H1 (cell line): ENCODE results near the gene VSTM2B. TPM values are rescaled to one million over a fixed set of nuclear protein-coding genes. Genes with fewer than 3 reads are reported as not detected.

ENCODE experiments used
- CTCF ChIA-PET: fragments of 300-600 bp; sonication (Branson Sonifier 250); formaldehyde crosslinking; loops from one replicate; lab custom pipeline; 2021; ENCODE audit not compliant: partially characterized antibody; lab: Charles Lee
- POLR2A ChIA-PET: fragments of 300-600 bp; sonication (Branson Sonifier 250); formaldehyde crosslinking; loops from one replicate; lab custom pipeline; 2021; ENCODE audit warnings: inconsistent platforms; ENCODE audit not compliant: partially characterized antibody; lab: Charles Lee
- DNase-seq, 2 experiments: peaks; one replicate each; pipeline versions ENCODE4 v3.0.0 to v3.0.0-alpha.2; 2010 to 2022; ENCODE audit warnings: low spot score in 2 of 2, low read depth in 1 of 2, mixed read lengths in 1 of 2
- FAIRE-seq: peaks from 2 replicates; lab custom pipeline; 2011; peaks lifted over from hg19 to GRCh38; lab: Jason Lieb, UNC
- H2AFZ ChIP-seq: 2 replicates; pipeline ENCODE4 v1.8.1; 2012; ENCODE audit warnings: low read length, inconsistent platforms
- H2AK5ac ChIP-seq: 2 replicates; pipeline ENCODE4 v1.6.1; 2013; ENCODE audit warnings: low read depth, low read length
- H2BK120ac ChIP-seq: replicated peaks from 2 replicates; pipeline ENCODE3; 2013; ENCODE audit warnings: low read depth, low read length, inconsistent platforms
- H2BK12ac ChIP-seq: 2 replicates; pipeline ENCODE4 v1.6.1; 2013; ENCODE audit warnings: low read depth, low read length
- H2BK15ac ChIP-seq: 2 replicates; pipeline ENCODE4 v1.6.1; 2013; ENCODE audit warnings: low read length
- H2BK20ac ChIP-seq: 2 replicates; pipeline ENCODE4 v1.6.1; 2013; ENCODE audit warnings: low read length
- H2BK5ac ChIP-seq: 2 replicates; pipeline ENCODE4 v1.6.1; 2013; ENCODE audit warnings: low read depth, low read length
- H3K14ac ChIP-seq: 2 replicates; pipeline ENCODE4 v1.6.1; 2013; ENCODE audit warnings: inconsistent platforms; ENCODE audit not compliant: insufficient read length
- H3K18ac ChIP-seq: 2 replicates; pipeline ENCODE4 v1.6.1; 2013; ENCODE audit warnings: low read length; ENCODE audit errors: extremely low read depth
- H3K23ac ChIP-seq: 2 replicates; pipeline ENCODE4 v1.6.1; 2013; ENCODE audit warnings: inconsistent platforms; ENCODE audit not compliant: insufficient read length
- H3K23me2 ChIP-seq: 2 replicates; pipeline ENCODE4 v1.6.1; 2013; ENCODE audit warnings: low read depth, low read length
- H3K27ac ChIP-seq: 2 replicates; pipeline ENCODE4 v1.6.1; 2011; ENCODE audit warnings: low read depth, low read length, inconsistent platforms
- H3K27me3 ChIP-seq, 4 experiments: replicated peaks in 1 of 4; 1 replicate in 1 of 4; 2 replicates in 3 of 4; pipeline versions ENCODE4 v1.6.1 to v1.8.1; 2011 to 2013; ENCODE audit warnings: low read length in 3 of 4, mild to moderate bottlenecking in 3 of 4, inconsistent platforms in 2 of 4, mixed read lengths in 2 of 4, moderate library complexity in 1 of 4; ENCODE audit not compliant: control insufficient read depth in 3 of 4, insufficient read depth in 3 of 4; ENCODE audit errors: extremely low read depth in 1 of 4
- H3K36me3 ChIP-seq, 4 experiments: 2 replicates each; pipeline versions ENCODE4 v1.6.1 to v1.8.1; 2011 to 2013; ENCODE audit warnings: mild to moderate bottlenecking in 4 of 4, low read length in 3 of 4, moderate library complexity in 2 of 4, control low read depth in 1 of 4, inconsistent platforms in 1 of 4; ENCODE audit not compliant: insufficient read depth in 4 of 4, control insufficient read depth in 2 of 4
- H3K4ac ChIP-seq: replicated peaks from 2 replicates; pipeline ENCODE3; 2013; ENCODE audit warnings: low read length, low read depth, mixed read lengths, inconsistent platforms; ENCODE audit not compliant: insufficient read length
- H3K4me1 ChIP-seq, 4 experiments: replicated peaks in 1 of 4; 1 replicate in 1 of 4; 2 replicates in 3 of 4; pipeline versions ENCODE4 v1.6.1 to v1.8.1; 2011 to 2013; ENCODE audit warnings: low read length in 3 of 4, inconsistent platforms in 2 of 4, mixed read lengths in 1 of 4; ENCODE audit not compliant: insufficient read depth in 4 of 4, control insufficient read depth in 3 of 4
- H3K4me2 ChIP-seq, 2 experiments: 2 replicates each; pipeline versions ENCODE4 v1.6.1 to v1.8.1; 2011 to 2013; ENCODE audit warnings: low read depth in 2 of 2, low read length in 2 of 2, control low read depth in 1 of 2, inconsistent platforms in 1 of 2, mild to moderate bottlenecking in 1 of 2; ENCODE audit not compliant: insufficient read depth in 1 of 2
- H3K4me3 ChIP-seq, 4 experiments: fragments of 200-600, 300-600 bp in 1 of 4; sonication (generic), shearing (Covaris generic), sonication (Bioruptor Twin) in 1 of 4; 2 replicates each; pipeline versions ENCODE4 v1.5.1 to v1.8.1; 2011 to 2016; ENCODE audit warnings: low read length in 4 of 4, low read depth in 3 of 4, control low read depth in 2 of 4, inconsistent platforms in 2 of 4, mild to moderate bottlenecking in 2 of 4, mixed read lengths in 1 of 4, moderate library complexity in 1 of 4; ENCODE audit not compliant: insufficient read depth in 2 of 4; ENCODE audit errors: extremely low read depth in 1 of 4
- H3K56ac ChIP-seq: replicated peaks from 2 replicates; pipeline ENCODE3; 2013; ENCODE audit warnings: low read depth, mild to moderate bottlenecking, mixed read lengths, low read length, inconsistent platforms; ENCODE audit not compliant: insufficient read length
- H3K79me1 ChIP-seq: 2 replicates; pipeline ENCODE4 v1.6.1; 2013; ENCODE audit warnings: low read depth, low read length, control low read depth
- H3K79me2 ChIP-seq, 2 experiments: 2 replicates each; pipeline versions ENCODE4 v1.6.1 to v1.8.1; 2012 to 2013; ENCODE audit warnings: low read length in 2 of 2, mild to moderate bottlenecking in 2 of 2, inconsistent platforms in 1 of 2; ENCODE audit not compliant: insufficient read depth in 2 of 2, control insufficient read depth in 1 of 2
- H3K9ac ChIP-seq, 4 experiments: replicated peaks in 1 of 4; 1 replicate in 1 of 4; 2 replicates in 3 of 4; pipeline versions ENCODE4 v1.6.1 to v1.8.1; 2011 to 2013; ENCODE audit warnings: low read depth in 3 of 4, low read length in 3 of 4, control low read depth in 2 of 4, mild to moderate bottlenecking in 2 of 4, moderate library complexity in 2 of 4, inconsistent platforms in 1 of 4; ENCODE audit errors: extremely low read depth in 1 of 4
- H3K9me3 ChIP-seq, 2 experiments: 2 replicates each; pipeline versions ENCODE4 v1.6.1 to v1.8.1; 2012 to 2013; ENCODE audit warnings: mild to moderate bottlenecking in 2 of 2, moderate library complexity in 2 of 2, control low read depth in 1 of 2, inconsistent platforms in 1 of 2, low read depth in 1 of 2, low read length in 1 of 2, mixed read lengths in 1 of 2; ENCODE audit not compliant: insufficient read depth in 2 of 2
- H4K20me1 ChIP-seq, 2 experiments: replicated peaks in 1 of 2; 2 replicates each; pipeline versions ENCODE3 to v1.8.1; 2011 to 2013; ENCODE audit warnings: inconsistent platforms in 2 of 2, low read length in 2 of 2, mild to moderate bottlenecking in 1 of 2; ENCODE audit not compliant: insufficient read depth in 2 of 2, control insufficient read depth in 1 of 2
- H4K5ac ChIP-seq: 2 replicates; pipeline ENCODE4 v1.6.1; 2013; ENCODE audit warnings: low read length, low read depth, mixed read lengths, inconsistent platforms; ENCODE audit not compliant: insufficient read length
- H4K8ac ChIP-seq: 2 replicates; pipeline ENCODE4 v1.8.0; 2013; ENCODE audit warnings: mild to moderate bottlenecking, moderate library complexity, low read length, inconsistent platforms; ENCODE audit not compliant: insufficient read depth; ENCODE audit errors: extremely low read depth
- H4K91ac ChIP-seq: replicated peaks from 2 replicates; pipeline ENCODE3; 2013; ENCODE audit warnings: low read length, mixed read lengths, inconsistent platforms; ENCODE audit not compliant: insufficient read length
- E2F6 ChIP-seq: IDR thresholded peaks from 2 replicates; pipeline ENCODE4 v1.6.1; 2012; ENCODE audit warnings: inconsistent platforms
- GTF2F1 ChIP-seq: IDR thresholded peaks from 2 replicates; pipeline ENCODE4 v1.6.1; 2012; ENCODE audit warnings: low read depth, low read length, improper control_type of control experiment, borderline replicate concordance
- RAD21 ChIP-seq, 2 experiments: IDR thresholded peaks in 1 of 2; conservative IDR thresholded peaks in 1 of 2; 2 replicates each; pipeline ENCODE4 v1.6.1; 2011; ENCODE audit warnings: low read depth in 2 of 2, low read length in 2 of 2, improper control_type of control experiment in 1 of 2, inconsistent platforms in 1 of 2, mild to moderate bottlenecking in 1 of 2, moderate library complexity in 1 of 2
- RBBP5 ChIP-seq: IDR thresholded peaks from 2 replicates; pipeline ENCODE4 v1.7.1; 2012; ENCODE audit warnings: low read depth, mild to moderate bottlenecking, inconsistent platforms, low read length, moderate library complexity, borderline replicate concordance
- RXRA ChIP-seq: IDR thresholded peaks from 2 replicates; pipeline ENCODE4 v1.6.1; 2011; ENCODE audit warnings: low read depth, mild to moderate bottlenecking, low read length, moderate library complexity; ENCODE audit not compliant: insufficient read depth
- SP2 ChIP-seq: IDR thresholded peaks from 2 replicates; pipeline ENCODE4 v1.6.1; 2012; ENCODE audit warnings: mild to moderate bottlenecking, low read length, inconsistent platforms
- USF2 ChIP-seq: IDR thresholded peaks from 2 replicates; pipeline ENCODE4 v1.6.1; 2011; ENCODE audit warnings: low read length, improper control_type of control experiment
- WGBS, 2 experiments: shearing (Covaris generic) in 1 of 2; methylation state at CpG; one replicate each; pipeline versions ENCODE4 v1.1.6 to v1.1.7; 2013 to 2015; ENCODE audit warnings: low lambda C conversion rate in 2 of 2, mixed read lengths in 2 of 2, inconsistent platforms in 1 of 2, low coverage in 1 of 2, missing lambda C conversion rate in 1 of 2; ENCODE audit not compliant: insufficient replicate concordance in 2 of 2, insufficient coverage in 1 of 2, insufficient read length in 1 of 2; ENCODE audit errors: extremely low coverage in 1 of 2, missing lambda C conversion rate in 1 of 2; 5-methylcytosine and 5-hydroxymethylcytosine counted together
- polyA plus RNA-seq, 7 experiments: library from polyadenylated mRNA; depleted of rRNA in 3 of 7; stranded (reverse) in 5 of 7; unstranded in 2 of 7; fragments of >200 nt in 5 of 7; fragments of 200-250 nt in 2 of 7; gene quantifications; 1 replicate in 5 of 7; 2 replicates in 1 of 7; 4 replicates in 1 of 7; pipeline versions ENCODE4 v1.2.1 to v1.2.3, GENCODE V29; 2011 to 2013; ENCODE audit warnings: missing spikeins in 2 of 7, mixed read lengths in 2 of 7
- total RNA-seq: library from RNA; stranded (reverse); fragmentation: NEBNext Ultra II Directional; extraction: Animal tissue kit (Norgen Biotek cat#: 25700); gene quantifications from 2 replicates; pipeline ENCODE4 v1.2.1, GENCODE V29; 2021

The VSTM2B gene
- total and polyA plus RNA-seq, 2 of the 8 experiments (the other 6 are each of a cell fraction or from before 2014, with no cell fraction given), result 0.82 to 1.5 TPM

- no peak overlapping the region for H2BK5ac ChIP-seq
- H2BK12ac ChIP-seq, result no peak overlapping the region
- no peak overlapping the region for H4K8ac ChIP-seq
- H4K91ac ChIP-seq, result no peak overlapping the region
- no peak overlapping the region for H3K18ac ChIP-seq
- peaks cover 4% of the 10 kb centered on the region; the same call in 1 of the 2 replicates for H3K23me2 ChIP-seq
- TF ChIP-seq SP2 (no peak), USF2 (no peak), E2F6 (no peak), RXRA (no peak), RAD21 (IDR thresholded peaks at IDR 0.05 in 1 of 2, conservative IDR thresholded peaks at IDR 0.05 in 1 of 2; ENCODE audit: low read depth in 2 of 2, low read length in 2 of 2) (no peak), RBBP5 (no peak), GTF2F1 (no peak)
- no peak overlapping the region for H3K4me2 ChIP-seq
- H3K9ac ChIP-seq, result no peak overlapping the region
- H3K4ac ChIP-seq, result no peak overlapping the region
- H3K23ac ChIP-seq, result no peak overlapping the region
- no peaks in the 10 kb centered on the region for H3K36me3 ChIP-seq
- H3K79me1 ChIP-seq, result no peaks in the 10 kb centered on the region
- H2BK120ac ChIP-seq, result no peak overlapping the region
- H3K27ac ChIP-seq, result no peak overlapping the region
- no peak overlapping the region for H2BK20ac ChIP-seq
- no peaks in the 10 kb centered on the region; a peak in 1 of 7 replicates for H3K4me1 ChIP-seq
- CTCF ChIA-PET, result no interaction called here
- no peak overlapping the region for H3K4me3 ChIP-seq
- H2BK15ac ChIP-seq, result no peak overlapping the region
- no peaks in the 10 kb centered on the region for H3K79me2 ChIP-seq
- H4K20me1 ChIP-seq, result peaks cover 0 to under 1% of the 10 kb centered on the region in 2 experiments
- DNase-seq, result no peak
- no peak for FAIRE-seq
- no peaks in the 10 kb centered on the region for H3K27me3 ChIP-seq
- H4K5ac ChIP-seq, result no peak overlapping the region
- H2AK5ac ChIP-seq, result no peak overlapping the region
- 82% methylated on average over 7 of the region's 7 CpGs; no CpG with 5 or more reads in 1 of the 2 experiments for WGBS, 2 experiments
- POLR2A ChIA-PET, result no interaction called here
- no peaks in the 10 kb centered on the region for H3K9me3 ChIP-seq
- no peak overlapping the region for H3K56ac ChIP-seq
- no peak overlapping the region for H3K14ac ChIP-seq
- H2AFZ ChIP-seq, result no peak overlapping the region
Observed at GRCh38 chr19:29547361-29547960, 21.7 kb downstream of the VSTM2B start.
